Thyroid gland (tissue), 4 donors: ENCODE results near the gene STON1. TPM values are rescaled to one million over a fixed set of nuclear protein-coding genes. Genes with fewer than 3 reads are reported as not detected.
"Not testable (repeated sequence)": the region's sequence is repeated elsewhere in the genome, so short reads cannot be mapped to it uniquely, and the experiment has no call there.

Experiments
- DNase-seq, 2 donors: peaks; one replicate each; pipeline ENCODE4 v3.0.0-alpha.2; 2019
- H3K27ac ChIP-seq, 3 donors: fragments of 200-600 bp; sonication (generic); 1 replicate in 2 of 3; 2 replicates in 1 of 3; pipeline ENCODE4 v1.5.1; 2016 to 2019; ENCODE audit warnings: mild to moderate bottlenecking in 1 of 3, moderate library complexity in 1 of 3
- H3K27me3 ChIP-seq: fragments of 200-600 bp; sonication (generic); one replicate; pipeline ENCODE4 v1.5.1; 2019
- H3K36me3 ChIP-seq, 2 donors: fragments of 200-600 bp; sonication (generic); one replicate each; pipeline ENCODE4 v1.5.1; 2016 to 2019
- H3K4me1 ChIP-seq, 2 donors: fragments of 200-600 bp; sonication (generic); one replicate each; pipeline ENCODE4 v1.5.1; 2017 to 2019
- H3K4me3 ChIP-seq, 3 donors: fragments of 200-600 bp; sonication (generic); replicated peaks in 1 of 3; 1 replicate in 2 of 3; 2 replicates in 1 of 3; pipeline ENCODE4 v1.5.1; 2016; ENCODE audit warnings: mild to moderate bottlenecking in 1 of 3
- H3K9me3 ChIP-seq: fragments of 200-600 bp; sonication (generic); one replicate; pipeline ENCODE4 v1.5.1; 2017
- POLR2A ChIP-seq, 2 donors: fragments of 450-650 bp; IDR thresholded peaks; one replicate each; pipeline ENCODE4 v1.6.1; 2017; ENCODE audit warnings: antibody characterized with exemption in 2 of 2, mild to moderate bottlenecking in 2 of 2, moderate library complexity in 1 of 2
- WGBS, 2 donors: methylation state at CpG; one replicate each; pipeline ENCODE4 v1.1.5; 2017; 5-methylcytosine and 5-hydroxymethylcytosine counted together
- intact Hi-C: fragments of 100-400 bp; cut with DNase I; formaldehyde crosslinking; loops from one replicate; pipeline ENCODE4 v1.15.1; 2023
- total RNA-seq, 4 donors: library from RNA; depleted of rRNA; stranded (reverse); fragments of >200 nt; gene quantifications; one replicate each; pipeline ENCODE4 v1.2.3, GENCODE V29; 2016
- TF ChIP-seq, protein P1 (sequence below), 6 experiments: fragments of 200-600 bp in 3 of 6; fragments of 450-650 bp in 3 of 6; sonication (generic) in 3 of 6; IDR thresholded peaks; one replicate each; pipeline ENCODE4 v1.5.1; 2016 to 2019; ENCODE audit warnings: antibody characterized with exemption in 6 of 6, mild to moderate bottlenecking in 2 of 6, inconsistent platforms in 1 of 6, moderate library complexity in 1 of 6

Gene STON1
- total RNA-seq, 4 donors from 2014 or later: 11.4 to 29.8 (median 15.3) TPM

DNA sequence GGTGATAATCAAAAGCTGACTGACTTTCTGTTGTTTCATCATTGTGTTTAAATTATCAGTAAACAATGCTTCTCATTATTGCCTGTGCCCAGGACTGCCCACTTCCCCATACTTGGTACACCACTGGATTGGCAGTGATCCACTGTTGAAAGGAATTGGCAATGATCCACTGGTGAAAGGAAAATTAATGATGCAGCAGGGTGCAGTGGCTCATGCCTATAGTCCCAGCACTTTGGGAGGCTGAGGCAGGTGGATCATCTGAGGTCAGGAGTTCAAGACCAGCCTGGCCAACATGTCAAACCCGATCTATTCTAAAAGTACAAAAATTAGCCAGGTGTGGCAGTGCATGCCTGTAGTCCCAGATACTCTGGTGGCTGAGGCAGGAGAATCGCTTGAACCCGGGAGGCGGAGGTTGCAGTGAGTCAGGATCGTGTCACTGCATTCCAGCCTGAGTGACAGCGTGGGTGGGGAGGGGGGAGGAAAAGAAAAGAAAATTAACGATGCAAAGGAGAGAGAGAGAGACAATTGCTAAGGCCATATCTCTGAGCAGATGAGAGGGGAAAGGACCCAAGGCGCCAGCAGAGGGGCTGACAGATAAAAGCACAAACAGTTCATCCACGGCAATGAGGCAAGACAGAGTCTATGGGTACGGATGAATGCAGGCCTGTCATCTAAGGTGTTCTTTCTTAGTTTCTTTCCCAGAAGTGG lies 77.5 kb downstream of the STON1 start:
- Histone ChIP-seq H3K27ac (no peak overlapping the region), H3K4me3 (no peak overlapping the region)
- intact Hi-C loops: loop anchor here (10.0 kb wide), 1 partner anchor 117 kb away; no protein-coding TSS in a partner anchor

DNA sequence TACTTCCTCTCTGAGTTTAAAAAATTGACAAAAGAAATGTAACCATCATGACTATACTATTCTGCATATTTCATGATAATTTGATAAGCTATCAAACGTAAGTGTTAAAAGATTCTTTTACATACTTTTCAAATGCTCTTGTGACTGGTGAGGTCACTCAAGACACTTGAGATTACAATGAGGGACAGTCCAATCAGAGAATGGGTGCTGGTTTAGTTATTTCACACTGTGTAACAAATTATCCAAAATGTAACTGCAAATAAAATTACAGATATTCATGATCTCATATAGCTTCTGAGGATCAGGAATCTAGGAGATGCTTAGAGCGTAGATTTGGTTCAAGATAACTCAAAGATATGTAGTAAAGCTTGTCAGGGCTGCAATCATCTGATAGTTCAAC lies 83.3 kb downstream of the STON1 start:
- no peak for DNase-seq
- intact Hi-C loops: no loop called here
- no peaks in the 10 kb centered on the region for H3K4me1 ChIP-seq
- H3K4me3 ChIP-seq: no peak overlapping the region
- 90 to 92% methylated on average over 2 of the region's 2 CpGs for WGBS, 2 donors
- no peaks in the 10 kb centered on the region for H3K27me3 ChIP-seq
- H3K36me3 ChIP-seq: no peaks in the 10 kb centered on the region
- H3K9me3 ChIP-seq: no peaks in the 10 kb centered on the region
- TF ChIP-seq, protein P1, sequence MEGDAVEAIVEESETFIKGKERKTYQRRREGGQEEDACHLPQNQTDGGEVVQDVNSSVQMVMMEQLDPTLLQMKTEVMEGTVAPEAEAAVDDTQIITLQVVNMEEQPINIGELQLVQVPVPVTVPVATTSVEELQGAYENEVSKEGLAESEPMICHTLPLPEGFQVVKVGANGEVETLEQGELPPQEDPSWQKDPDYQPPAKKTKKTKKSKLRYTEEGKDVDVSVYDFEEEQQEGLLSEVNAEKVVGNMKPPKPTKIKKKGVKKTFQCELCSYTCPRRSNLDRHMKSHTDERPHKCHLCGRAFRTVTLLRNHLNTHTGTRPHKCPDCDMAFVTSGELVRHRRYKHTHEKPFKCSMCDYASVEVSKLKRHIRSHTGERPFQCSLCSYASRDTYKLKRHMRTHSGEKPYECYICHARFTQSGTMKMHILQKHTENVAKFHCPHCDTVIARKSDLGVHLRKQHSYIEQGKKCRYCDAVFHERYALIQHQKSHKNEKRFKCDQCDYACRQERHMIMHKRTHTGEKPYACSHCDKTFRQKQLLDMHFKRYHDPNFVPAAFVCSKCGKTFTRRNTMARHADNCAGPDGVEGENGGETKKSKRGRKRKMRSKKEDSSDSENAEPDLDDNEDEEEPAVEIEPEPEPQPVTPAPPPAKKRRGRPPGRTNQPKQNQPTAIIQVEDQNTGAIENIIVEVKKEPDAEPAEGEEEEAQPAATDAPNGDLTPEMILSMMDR (IDR thresholded peaks at IDR 0.05): no peak
- no peak for TF ChIP-seq POLR2A (IDR thresholded peaks at IDR 0.05)
- H3K27ac ChIP-seq: no peak overlapping the region

More for the DNA sequence above, 77.5 kb downstream of the STON1 start:
- H3K4me1 ChIP-seq: no peaks in the 10 kb centered on the region
- DNase-seq: no peak
- TF ChIP-seq, protein P1 (IDR thresholded peaks at IDR 0.05): no peak
- 68 to 74% methylated on average over 10 of the region's 10 CpGs for WGBS, 2 donors
- no peaks in the 10 kb centered on the region for H3K9me3 ChIP-seq
- no peaks in the 10 kb centered on the region for H3K27me3 ChIP-seq
- H3K36me3 ChIP-seq: no peaks in the 10 kb centered on the region

DNA sequence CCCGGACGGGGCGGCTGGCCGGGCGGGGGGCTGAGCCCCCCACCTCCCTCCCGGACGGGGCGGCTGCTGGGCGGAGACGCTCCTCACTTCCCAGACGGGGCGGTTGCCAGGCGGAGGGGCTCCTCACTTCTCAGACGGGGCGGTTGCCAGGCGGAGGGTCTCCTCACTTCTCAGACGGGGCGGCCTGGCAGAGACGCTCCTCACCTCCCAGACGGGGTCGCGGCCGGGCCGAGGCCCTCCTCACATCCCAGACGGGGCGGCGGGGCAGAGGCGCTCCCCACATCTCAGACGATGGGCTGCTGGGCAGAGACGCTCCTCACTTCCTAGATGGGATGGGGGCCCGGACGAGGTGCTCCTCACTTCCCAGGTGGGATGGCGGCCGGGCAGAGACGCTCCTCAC lies 84.6 kb downstream of the STON1 start:
- H3K4me1 ChIP-seq, H3K36me3 ChIP-seq, intact Hi-C loops, H3K4me3 ChIP-seq, H3K27me3 ChIP-seq, DNase-seq, H3K27ac ChIP-seq, H3K9me3 ChIP-seq: not testable (repeated sequence)
- 96% methylated on average over 5 of the region's 35 CpGs; no CpG with 5 or more reads in 1 of the 2 donors for WGBS, 2 donors

DNA sequence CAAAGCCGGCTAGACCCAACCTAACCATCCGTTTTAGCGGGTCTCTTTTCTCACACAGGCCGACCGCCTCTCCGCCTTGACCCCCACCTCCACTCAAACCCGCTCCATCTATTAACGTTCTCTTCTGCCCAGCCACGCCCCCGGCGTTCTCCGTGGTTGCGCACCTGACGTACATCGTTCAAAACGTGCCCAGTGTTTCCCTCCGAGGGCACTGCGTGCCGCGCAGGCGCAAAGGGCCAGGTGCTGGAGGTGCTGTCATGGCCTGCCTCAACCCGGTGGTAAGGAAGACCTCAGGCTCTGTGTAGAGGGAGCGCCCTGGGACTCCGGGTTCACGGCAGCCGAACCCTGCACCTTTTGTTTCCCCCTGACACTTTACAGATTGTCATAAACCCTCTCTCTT lies 87.7 kb downstream of the STON1 start, which contains the start of gene GTF2A1L:
Gene GTF2A1L (plus strand): TSS at position 239 of the 400 bp plus-strand sequence. CDS start 19 bp downstream, at position 258.
- intact Hi-C loops: no loop called here
- DNase-seq: no peak

DNA sequence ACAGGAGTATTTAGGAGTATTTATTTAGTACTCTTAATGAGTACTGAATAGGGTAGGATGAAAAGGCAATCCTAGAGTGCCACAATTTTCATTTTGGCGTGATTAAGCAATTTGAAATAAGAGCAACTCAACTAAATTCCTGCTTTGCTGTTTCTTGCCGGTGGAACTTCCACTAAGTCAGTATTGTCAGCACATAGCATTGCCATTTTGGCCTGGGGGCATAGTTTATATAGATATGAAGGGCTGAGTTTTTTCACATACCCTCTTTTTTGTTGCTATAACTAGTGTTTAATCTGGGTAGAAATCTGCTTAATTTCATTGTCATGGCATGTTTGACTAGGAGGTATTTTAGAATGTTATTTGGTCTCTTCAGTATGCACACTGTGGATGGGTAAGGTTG lies 89.6 kb downstream of the STON1 start:
- H3K4me1 ChIP-seq: no peaks in the 10 kb centered on the region
- TF ChIP-seq, protein P1 (IDR thresholded peaks at IDR 0.05): no peak
- no peak for TF ChIP-seq POLR2A (IDR thresholded peaks at IDR 0.05)
- H3K4me3 ChIP-seq: no peak overlapping the region
- intact Hi-C loops: no loop called here
- no peak for DNase-seq
- no peaks in the 10 kb centered on the region for H3K27me3 ChIP-seq
- 84 to 92% methylated on average over 2 of the region's 2 CpGs for WGBS, 2 donors
- no peaks in the 10 kb centered on the region for H3K36me3 ChIP-seq
- no peak overlapping the region for H3K27ac ChIP-seq
- H3K9me3 ChIP-seq: no peaks in the 10 kb centered on the region

More for the DNA sequence above, 87.7 kb downstream of the STON1 start, which contains the start of gene GTF2A1L:
- 70 to 78% methylated on average over 26 of the region's 26 CpGs for WGBS, 2 donors
- no peak within 1 kb of the TSS for H3K4me3 ChIP-seq
- no peaks in the 10 kb centered on the region for H3K27me3 ChIP-seq
- no peaks in the 10 kb centered on the region for H3K36me3 ChIP-seq
- H3K27ac ChIP-seq: no peak within 1 kb of the TSS
- no peak for TF ChIP-seq POLR2A (IDR thresholded peaks at IDR 0.05)
- TF ChIP-seq, protein P1 (IDR thresholded peaks at IDR 0.05): no peak
- H3K9me3 ChIP-seq: no peaks in the 10 kb centered on the region
- no peaks in the 10 kb centered on the region for H3K4me1 ChIP-seq
